ENCODE measurements around the gene VWA2.

The VWA2 gene

DNA sequence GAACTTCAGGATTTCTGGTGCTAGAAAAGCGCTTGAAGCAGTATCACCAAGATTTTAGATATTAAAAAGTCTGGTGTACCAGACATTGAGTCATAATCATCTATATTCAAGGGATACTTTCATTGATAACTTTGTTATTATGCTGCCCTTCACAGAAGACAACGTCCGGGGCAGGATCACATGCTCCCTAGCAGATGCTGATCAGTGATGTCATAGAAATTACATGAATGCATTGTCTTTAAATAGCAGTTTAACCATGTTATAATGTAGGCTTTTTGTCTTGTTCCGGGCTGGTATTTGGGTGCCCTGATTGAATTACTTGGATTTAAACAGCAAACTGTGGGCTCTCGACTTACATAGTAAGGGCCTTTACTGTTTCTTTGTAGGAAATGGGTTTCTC lies 54.0 kb downstream of the VWA2 start:
- no peak overlapping the region for H3K4me3 ChIP-seq (ENCODE audit: low read depth, low read length)
- TF ChIP-seq, protein P1, sequence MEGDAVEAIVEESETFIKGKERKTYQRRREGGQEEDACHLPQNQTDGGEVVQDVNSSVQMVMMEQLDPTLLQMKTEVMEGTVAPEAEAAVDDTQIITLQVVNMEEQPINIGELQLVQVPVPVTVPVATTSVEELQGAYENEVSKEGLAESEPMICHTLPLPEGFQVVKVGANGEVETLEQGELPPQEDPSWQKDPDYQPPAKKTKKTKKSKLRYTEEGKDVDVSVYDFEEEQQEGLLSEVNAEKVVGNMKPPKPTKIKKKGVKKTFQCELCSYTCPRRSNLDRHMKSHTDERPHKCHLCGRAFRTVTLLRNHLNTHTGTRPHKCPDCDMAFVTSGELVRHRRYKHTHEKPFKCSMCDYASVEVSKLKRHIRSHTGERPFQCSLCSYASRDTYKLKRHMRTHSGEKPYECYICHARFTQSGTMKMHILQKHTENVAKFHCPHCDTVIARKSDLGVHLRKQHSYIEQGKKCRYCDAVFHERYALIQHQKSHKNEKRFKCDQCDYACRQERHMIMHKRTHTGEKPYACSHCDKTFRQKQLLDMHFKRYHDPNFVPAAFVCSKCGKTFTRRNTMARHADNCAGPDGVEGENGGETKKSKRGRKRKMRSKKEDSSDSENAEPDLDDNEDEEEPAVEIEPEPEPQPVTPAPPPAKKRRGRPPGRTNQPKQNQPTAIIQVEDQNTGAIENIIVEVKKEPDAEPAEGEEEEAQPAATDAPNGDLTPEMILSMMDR (IDR thresholded peaks at IDR 0.05; ENCODE audit: low read depth, low read length), result no peak

DNA sequence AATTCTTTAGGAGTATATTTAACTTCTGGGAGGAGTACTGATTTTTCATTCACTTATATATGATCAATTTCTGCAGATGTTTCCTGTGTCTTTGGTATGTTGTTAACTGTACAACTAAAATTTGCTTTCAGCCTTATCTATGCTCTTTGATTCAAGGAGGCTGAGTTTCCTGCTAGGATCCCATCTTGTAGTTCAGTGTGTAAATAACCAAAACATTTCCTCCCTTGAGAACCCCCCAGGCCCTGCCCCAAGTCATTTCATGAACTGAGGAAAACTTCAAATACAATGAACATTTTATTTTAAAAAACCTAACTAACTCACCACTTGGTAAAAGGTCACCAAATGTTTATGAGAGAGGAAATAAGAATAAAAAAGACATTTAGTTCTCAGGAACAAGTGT lies 55.5 kb downstream of the VWA2 start:
- TF ChIP-seq, protein P1 (IDR thresholded peaks at IDR 0.05; ENCODE audit: low read depth, low read length), result no peak
- H3K4me3 ChIP-seq (ENCODE audit: low read depth, low read length), result no peak overlapping the region

DNA sequence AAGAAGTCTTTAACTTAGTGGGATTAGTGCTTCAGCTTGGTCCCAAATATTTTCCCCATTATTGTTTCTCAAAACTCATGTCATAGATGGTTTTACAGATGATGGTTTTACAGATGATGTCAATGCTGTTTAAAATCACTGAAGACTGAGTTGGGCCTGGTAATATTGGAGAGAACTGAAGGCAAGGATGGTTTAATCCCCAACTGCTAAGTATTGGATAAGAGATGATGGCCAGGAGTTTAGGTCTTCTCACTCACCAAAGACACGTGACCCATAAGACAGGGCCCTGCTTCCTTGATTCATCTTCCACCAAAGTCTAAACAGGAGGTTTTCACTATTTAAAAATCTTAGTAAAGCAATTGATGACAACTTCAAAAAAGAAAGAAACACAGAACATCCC lies 56.3 kb downstream of the VWA2 start:
- H3K4me3 ChIP-seq (ENCODE audit: low read depth, low read length), result no peak overlapping the region
- TF ChIP-seq, protein P1 (IDR thresholded peaks at IDR 0.05; ENCODE audit: low read depth, low read length), result no peak

DNA sequence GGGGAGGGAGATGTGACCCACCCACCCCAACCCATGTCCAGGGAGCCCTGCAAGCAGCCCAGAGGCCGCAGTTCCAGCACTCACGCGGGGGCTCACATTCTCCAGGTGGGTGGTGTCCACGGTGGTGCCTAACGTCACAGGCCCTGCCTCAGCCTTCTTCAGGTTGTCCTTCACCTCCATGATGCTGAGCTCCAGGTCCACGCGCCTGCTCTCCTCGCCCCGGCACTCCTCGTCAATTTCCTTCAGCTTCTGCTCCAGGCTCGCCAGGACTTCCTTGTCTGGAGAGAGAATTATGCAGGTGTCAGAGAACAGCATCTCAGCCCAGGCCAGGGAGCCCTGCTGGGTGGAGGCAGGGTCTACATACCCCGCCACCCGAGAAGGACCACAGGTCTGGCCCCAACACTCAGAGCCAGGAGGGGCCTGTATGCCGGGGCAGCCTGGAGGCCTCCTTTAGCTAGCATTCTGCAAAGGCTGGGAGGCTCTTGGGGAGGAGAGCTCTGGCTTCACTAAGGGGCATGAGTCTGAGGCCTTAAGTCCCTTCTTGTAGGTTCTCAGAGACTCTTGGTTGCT lies 58.2 kb downstream of the VWA2 start:
- H3K4me3 ChIP-seq (ENCODE audit: low read depth, low read length), result no peak overlapping the region
- TF ChIP-seq, protein P1 (IDR thresholded peaks at IDR 0.05; ENCODE audit: low read depth, low read length), result no peak

DNA sequence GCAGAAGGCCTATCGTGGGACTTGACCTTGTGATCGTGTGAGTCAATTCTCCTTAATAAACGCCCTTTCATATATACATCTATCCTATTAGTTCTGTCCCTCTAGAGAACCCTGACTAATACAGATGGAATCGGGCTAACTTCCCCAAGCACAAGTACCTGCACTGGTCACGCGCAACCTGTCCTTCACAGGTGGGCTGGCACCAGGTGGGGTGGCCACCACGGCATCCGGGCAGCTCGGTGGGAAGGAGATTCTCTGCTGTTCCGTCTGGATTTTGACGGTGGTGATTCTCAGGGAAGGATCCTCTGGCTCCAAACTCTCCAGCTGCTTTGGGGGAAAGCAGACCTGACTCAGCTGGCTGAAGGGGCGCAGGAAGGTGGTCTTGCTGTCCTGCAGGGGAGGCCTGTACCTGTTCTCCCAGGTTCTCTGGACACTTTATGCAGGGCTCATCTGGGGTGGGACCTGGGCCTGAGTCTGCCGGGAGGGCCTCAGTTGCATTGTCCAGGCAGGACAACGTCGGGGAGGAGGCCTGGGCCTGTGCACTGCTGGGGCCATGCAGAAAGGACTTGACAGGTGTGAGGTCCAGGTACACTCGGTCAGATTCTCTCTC lies 61.1 kb downstream of the VWA2 start:
- no peak overlapping the region for H3K4me3 ChIP-seq (ENCODE audit: low read depth, low read length)
- TF ChIP-seq, protein P1 (IDR thresholded peaks at IDR 0.05; ENCODE audit: low read depth, low read length), result no peak

DNA sequence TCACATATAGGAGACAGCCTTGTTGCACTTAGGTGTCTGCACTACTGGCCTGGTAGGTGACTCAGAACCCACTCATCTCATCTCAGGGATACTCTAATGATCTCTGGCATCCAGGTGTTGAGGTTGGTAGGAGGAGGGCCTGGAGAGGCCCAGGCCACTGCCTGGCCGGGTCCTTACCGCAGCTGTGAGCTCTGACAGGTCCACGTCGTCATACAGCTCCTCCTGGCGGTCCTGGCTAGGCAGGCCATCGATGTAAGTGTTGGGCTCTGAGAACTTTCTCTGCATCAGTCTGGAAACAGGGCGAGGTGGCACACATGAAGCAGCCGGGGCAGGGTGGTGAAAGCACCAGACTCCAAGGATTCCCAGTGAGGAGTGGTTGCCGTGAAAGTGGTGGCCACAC lies 62.1 kb downstream of the VWA2 start:
- TF ChIP-seq, protein P1 (IDR thresholded peaks at IDR 0.05; ENCODE audit: low read depth, low read length), result no peak
- no peak overlapping the region for H3K4me3 ChIP-seq (ENCODE audit: low read depth, low read length)

DNA sequence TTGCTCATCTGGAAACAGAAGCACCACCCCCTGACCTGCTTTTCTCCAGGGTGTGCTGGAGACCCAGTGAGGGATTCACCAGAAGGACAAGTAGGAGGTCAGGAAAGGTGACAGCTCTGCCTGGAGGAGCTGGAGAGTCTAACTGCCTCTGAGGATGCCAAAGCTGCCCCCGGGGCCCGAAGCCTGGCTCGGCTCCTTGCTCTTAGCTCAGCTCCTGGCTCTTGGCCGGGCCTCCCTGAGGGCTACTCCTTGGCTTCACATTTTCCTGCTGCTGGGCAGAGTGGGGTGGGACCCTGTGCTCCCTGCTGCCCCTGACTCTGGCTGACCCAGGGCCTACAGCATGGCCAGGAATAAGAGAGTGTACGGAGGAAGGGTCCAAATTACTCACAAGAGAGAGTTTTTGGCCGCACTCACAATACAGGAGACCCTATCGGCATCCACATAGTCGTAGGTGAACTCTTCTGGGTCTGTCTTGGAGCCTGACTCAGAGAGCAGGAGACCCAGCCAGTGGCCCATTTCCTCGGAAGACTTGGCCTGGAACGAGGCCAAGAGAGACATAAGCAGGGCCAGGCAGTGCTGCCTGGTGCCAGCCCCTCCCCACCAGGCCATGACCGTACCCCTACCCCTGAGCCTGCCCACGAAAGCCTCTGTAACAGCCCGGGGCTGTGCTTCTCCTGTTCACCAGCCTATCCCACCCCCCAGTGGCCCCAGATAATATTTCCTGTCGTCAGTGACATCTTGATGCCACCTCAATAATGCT lies 63.1 kb downstream of the VWA2 start:
- TF ChIP-seq, protein P1 (IDR thresholded peaks at IDR 0.05; ENCODE audit: low read depth, low read length), result no peak
- no peak overlapping the region for H3K4me3 ChIP-seq (ENCODE audit: low read depth, low read length)
